HK-2 (cell line): Measurements from ENCODE around the gene TMEM114.
"Not testable (repeated sequence)": the region's sequence is repeated elsewhere in the genome, so short reads cannot be mapped to it uniquely, and the experiment has no call there.

Source experiments
- DNase-seq: peaks from one replicate; pipeline ENCODE4 v3.0.0-alpha.2; 2018; ENCODE audit not compliant: unreplicated experiment

Gene TMEM114

DNA sequence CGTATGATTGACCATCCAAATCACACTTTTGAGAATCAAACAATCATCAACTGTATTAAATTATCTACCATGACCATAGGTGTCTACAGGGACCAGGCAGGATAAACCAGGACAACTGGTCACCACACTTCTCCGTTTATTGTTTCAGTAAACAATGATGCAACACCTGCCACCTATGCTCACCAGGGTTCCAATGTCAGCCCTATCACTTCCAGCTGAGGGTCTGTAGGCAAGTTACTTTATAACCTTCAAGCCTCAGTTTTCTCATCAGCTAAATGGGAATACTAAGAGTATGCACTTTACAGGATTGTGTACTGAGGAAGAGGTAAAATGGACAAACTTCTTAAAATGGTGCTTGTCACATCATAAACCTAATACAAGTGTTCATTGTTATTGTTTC is 14.9 kb downstream of the TMEM114 start:
- DNase-seq = no peak

DNA sequence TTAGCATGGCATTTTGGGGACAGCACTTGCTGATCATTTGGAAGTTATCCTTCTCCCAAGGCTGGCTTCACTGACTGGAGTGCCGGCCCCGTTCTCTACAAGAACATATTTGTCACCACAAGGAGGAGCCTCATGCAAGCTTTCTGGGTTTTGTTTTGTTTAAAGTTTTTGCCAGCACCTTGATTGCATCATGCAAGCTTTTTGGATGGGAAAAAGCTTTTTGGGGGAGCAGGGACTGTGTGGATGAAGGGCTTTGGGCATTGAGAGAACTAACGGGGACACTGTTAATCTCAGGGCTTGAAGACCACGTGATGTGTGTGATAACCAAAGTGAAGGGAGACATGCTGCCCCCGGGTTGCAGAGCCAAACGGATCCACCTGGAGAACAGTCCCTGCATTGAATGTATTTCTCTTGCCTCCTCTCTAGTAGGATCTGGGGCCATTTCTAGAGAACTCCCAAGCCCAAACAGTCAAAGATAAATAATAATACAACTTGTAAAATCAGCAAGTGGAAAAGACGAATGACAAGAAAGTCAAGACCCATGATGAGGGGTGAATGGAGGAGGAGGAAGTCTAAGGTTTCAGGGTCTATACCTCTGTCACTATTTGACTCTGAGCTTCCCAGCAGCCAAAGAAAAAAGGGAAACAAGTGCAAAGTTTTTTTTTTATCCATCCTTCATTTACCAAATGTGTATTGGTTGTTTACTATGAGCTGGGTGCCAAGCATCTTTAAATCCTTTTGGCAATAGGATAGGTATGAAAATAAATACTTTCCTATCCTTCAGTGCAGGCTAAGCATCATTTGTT is 17.2 kb downstream of the TMEM114 start:
- DNase-seq = no peak

DNA sequence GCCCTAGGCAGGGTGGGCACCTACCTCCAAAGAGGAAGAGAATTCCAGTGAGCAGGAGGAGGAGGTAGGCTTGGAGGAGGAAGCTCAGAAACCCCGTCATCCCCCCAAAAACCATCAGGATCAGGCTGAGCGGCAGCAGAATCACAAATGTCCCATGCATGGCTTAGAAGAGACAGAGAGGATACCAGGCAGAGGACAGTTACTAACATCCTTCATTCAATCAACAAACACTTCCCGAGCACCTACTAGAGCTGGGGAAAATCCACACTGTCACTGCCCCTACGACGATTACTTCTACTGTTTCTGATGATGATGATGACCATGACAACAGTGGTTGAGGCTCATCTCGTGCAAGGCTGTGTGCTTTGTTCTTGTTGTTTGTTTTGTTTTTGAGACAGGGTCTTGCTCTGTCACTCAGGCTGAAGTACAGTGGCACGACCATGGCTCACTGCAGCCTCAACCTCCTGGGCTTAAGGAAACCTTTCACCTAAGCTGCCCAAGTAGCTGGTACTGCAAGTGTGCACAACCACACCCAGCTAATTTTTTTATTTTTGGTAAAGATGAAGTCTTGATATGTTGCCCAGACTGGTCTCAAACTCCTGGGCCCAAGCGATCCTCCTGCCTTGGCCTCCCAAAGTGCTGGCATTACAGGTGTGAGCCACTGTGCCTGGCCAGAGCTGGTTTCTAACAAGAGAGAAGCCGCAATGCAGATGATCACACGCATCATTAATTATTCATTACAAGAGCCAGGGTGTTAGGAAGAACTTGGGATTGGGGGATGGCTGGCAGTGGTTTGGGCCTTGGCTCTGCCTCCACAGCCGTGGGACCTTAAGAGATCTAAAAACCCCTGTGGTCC is 18.0 kb downstream of the TMEM114 start:
- no peak for DNase-seq

DNA sequence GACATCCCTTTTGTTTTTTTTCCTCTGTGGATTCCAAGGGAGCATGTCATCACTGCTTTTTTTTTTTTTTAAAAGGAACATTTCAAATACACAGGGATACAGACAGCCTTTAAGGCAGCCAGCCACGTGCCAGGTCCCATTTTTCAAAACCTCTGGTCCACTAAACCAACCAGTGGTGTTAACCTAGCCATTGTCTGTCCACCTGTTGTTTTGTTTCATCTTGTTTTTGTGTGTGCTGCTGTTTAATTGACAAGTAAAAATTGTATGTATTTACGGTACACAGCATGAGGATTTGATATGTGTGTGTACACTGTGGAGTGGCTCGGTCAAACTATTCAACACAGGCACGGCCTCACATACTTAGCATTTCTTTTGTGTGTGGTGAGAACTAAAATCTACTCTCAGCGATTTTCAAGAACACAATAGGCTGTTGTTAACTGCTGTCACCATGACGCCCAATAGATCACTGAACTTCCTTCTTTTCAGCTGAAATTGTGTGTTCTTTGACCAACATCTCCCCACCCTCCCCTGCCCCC is 19.2 kb downstream of the TMEM114 start:
- DNase-seq = no peak

DNA sequence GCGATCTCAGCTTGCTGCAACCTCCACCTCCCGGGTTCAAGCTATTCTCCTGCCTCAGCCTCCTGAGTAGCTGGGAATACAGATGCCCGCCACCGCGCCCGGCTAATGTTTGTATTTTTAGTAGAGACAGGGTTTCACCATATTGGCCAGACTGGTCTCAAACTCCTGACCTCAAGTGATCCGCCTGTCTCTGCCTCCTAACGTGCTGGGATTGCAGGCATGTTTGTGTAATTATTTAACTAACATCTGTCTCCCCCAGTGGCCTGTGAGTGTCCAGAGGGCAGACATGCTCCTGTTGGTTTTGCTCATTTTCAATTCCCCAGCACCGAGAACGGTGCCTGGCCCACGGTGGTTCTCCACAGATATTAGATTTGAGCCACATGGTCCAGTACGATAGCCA is 19.9 kb downstream of the TMEM114 start:
- not testable (repeated sequence) for DNase-seq

DNA sequence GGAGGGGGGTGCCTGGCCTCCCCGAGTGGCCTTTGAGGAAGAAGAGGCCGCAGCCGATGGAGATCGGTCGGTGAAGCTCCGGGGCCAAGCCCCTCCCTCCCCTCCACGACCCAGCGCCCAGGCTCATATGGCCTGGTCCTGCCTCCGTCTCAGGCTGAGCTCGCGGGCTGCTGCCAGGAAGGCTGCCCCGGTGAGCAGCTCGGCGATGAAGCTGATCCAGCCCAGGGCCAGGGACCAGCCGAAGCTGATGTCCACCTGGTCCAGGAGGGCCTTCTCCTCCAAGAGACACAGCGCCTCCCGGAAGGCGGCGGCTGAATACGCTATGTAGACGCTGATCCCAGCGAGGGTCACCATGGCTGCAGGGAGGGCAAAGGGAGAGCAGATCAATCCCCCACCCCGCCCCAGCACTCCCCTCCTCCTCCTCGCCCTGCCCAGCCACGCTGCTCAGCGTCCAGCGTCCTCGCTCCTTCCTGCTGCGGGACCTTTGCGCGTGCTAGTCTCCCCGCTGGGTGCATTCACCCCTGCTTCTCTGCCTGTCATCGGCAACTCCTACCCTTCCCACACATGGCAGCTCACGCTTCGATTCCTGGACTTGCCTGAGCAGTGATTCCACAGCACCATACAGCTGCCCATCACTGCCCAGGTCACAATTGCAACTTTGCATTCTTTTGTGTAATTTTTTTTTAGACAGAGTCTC is 20.5 kb downstream of the TMEM114 start:
- no peak for DNase-seq

DNA sequence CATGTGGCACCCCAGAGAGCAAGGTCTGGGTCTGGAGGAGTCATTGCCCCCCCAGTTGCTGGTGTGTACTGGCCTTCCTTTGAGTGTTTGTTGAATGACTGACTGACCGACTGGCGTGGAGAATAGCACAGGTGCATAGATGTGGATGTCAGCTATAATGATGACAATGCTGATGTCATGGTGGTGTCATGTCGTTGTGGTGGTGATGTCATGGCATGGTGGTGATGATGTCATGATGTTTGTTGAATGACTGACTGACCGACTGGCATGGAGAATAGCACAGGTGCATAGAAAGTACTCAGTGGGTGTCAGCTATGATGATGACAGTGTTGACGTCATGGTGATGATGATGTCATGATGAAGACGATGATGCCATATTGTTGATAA is 22.1 kb downstream of the TMEM114 start:
- no peak for DNase-seq

DNA sequence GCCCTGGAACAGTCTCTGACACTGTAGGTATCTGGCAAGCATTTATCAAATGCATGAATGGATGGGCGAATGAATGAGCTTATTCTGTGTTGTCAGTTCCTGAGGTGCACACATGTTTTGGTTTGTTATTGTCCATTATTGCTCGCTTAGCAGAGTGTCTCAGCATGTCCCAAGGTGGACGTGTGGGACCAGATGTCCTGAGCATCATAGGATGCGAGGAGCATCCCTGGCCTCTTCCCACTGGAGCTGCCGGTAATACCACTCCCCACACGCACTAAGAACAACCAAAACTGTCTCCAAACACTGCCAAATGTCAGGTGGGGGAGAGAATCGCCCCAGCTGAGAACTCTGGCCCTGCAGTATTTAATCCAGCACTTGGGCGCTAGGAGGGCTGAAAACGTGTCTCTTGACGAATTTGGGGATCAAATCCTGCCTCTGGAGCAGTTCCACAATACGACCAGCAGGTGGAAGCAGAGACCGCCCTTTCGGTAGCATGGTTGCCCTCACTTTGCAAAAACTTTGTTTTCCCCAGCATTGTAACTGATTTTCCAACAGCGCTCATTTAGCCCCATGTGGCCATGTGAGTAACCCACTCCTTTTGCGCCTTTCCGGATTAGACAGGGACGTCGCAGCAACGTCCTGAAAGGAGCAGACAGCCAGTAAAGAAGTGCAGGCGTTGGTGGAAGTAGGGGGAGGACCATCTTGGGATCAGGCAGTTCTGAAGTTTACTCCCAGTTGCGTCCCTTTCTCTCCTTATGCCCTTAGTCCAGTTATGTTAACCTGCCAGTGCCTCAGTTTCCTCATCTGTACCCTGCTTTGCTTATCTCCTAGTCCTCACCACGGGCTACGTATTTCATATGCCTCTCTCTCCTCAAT is 22.7 kb downstream of the TMEM114 start:
- DNase-seq = peak; percentile 68

DNA sequence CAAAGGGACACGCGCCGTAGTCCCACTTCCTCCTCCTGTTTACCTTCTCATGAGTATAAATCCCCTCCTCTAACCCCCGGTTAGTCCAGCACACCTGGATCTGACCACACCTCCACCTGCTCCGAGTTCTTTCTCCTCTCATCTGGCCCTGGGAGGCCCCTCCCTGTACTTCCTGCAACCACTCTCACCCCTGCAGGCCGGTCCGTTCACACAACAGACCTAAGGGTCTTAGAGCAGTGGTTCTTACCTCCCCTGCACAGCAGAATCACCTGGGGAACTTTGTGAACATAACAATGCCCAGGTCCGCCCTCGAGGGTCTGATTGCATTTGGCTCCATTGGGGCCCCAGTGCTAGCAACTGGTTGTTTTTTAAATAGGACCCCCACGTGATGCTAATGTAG is 24.8 kb downstream of the TMEM114 start:
- no peak for DNase-seq

DNA sequence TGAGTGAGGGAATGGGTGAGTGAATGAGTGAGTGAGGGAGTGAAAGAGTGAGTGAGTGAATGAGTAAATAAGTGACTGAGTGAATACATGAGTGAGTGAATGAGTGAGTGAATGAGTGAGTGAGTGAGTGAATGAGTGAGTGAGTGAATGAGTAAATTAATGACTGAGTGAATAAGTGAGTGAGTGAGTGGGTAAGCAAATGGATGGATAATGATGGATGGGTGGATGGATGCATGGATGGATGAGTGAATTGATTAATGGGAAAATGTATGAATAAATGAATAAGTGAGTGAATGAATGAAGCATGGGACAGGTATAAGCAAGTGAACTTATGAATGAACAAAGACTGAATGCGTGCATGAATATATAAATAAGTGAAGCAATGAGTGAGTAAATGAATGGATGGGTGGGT is 25.4 kb downstream of the TMEM114 start:
- DNase-seq = no peak

DNA sequence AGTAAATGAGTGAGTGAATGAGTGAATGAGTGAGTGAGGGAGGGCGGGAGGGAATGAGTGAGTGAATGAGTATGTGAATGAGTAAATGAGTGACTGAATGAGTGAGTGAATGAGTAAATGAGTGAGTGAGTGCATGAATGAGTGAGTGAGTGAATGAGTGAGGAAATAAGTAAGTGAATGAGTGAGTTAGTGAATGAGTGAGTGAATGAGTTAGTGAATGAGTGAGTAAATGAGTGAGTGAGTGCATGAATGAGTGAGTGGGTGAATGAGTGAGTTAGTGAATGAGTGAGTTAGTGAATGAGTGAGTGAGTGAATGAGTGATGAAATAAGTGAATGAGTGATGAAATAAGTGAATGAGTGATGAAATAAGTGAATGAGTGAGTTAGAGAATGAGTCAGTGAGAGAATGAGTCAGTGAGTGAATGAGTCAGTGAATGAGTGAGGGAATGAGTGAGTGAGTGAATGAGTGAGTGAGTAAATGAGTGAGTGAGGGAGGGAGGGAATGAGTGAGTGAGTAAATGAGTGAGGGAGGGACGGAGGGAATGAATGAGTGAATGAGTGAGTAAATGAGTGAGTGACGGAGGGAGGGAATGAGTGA is 26.3 kb downstream of the TMEM114 start:
- DNase-seq = not testable (repeated sequence)

DNA sequence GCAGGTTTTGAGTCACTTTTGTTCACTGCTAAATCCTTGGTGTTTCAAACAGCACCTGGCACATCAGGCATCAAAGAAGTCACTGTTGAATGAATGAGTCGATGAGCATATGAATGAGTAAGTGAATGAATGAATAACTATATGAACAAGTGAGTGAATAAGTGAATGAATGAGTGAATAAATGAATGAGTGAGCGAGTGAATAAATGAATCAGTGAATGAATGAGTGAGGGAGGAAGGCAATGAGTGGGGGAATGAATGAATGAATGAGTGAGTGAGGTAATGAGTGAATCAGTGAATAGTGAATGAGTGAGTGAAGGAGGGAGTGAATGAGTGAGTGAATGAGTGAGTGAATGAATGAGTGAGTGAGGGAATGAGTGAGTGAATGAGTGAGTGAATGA is 28.8 kb downstream of the TMEM114 start:
- no peak for DNase-seq

DNA sequence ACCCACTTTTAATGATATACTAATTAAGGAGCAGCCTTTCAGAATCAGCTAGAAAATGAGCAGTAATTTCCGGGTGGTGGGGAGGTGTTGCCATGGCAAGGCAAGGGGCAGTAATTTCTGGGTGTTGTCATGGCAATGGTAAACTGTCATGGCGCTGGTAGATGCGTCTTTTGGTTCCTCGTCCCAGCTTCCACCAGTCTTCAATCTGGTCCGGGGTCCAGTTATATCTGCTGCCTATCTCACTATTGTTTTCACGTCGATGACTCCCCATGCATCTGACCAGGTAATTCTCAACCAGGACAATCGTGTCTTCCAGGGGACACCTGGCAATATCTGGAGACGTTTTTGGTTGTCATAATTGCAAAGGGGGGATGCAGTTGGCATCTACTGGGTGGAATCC is 34.9 kb downstream of the TMEM114 start:
- no peak for DNase-seq

DNA sequence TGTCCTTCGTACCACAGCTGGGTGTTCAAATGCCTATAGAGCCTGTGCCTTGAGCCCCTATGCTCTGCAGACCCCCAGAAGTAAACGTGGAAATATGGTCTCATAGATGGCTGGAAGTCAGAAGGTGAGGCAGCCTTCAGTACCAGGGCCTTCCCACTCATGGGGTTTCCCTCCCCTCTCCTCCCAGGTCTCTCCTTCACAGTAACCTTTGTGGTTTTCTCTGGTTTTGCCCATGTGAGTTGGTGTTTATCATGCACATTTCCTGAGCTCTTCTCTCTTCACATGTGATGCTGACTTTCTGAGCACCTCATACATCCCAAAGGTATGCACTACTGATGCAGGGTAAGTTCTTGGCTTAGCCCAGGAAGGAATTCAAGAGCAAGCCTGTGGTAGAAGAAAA is 35.4 kb downstream of the TMEM114 start:
- no peak for DNase-seq

DNA sequence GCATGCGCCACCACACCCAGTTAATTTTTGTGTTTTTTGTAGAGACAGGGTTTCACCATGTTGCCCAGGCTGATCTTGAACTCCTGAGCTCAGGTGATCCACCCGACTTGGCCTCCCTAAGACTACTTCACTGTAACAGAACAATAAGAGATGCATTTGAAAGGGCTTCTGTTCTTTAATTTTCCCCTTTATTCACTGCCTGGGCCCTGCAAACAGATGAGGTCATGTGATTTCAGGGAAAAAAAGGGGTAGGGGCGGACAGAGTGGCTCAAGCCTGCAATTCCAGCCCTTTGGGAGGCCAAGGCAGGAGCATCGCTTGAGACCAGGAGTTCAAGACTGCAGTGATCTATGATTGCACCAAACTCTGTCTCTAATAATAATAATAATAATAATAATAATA is 36.3 kb downstream of the TMEM114 start:
- DNase-seq = no peak

DNA sequence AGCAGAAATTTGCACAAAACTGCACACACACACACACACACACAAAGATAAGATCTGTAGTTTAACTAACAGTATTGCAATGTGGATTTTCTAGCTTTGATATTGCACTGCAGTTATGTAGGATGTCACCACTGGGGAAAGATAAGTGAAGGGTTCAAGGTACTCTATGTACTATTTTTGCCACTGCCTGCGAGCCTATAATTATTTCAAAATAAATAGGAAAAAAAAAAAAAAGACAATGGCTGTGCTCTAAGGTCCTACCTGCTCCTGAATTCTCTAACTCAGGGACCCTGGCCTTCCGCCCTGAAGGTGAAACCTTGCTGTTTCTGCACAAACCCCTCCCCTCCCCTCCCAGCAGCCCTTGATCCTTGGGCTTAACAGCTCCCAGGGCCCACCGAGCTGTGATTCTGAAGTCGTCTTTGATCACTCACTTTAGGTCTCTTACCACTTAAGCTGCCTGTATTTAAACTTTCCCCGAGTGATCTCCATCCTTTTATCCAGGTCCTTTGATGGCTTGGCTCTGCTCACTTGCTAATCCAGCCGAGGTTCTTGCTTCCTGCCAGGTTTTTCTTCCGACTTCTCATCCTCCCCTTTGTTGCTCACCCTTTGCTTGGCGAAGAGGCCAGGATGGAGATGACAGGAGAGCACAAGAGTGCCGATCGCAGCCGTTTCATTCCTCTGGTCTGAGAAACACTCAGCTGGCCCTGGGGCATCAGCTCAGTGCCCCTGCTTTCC is 37.7 kb downstream of the TMEM114 start:
- DNase-seq = no peak

DNA sequence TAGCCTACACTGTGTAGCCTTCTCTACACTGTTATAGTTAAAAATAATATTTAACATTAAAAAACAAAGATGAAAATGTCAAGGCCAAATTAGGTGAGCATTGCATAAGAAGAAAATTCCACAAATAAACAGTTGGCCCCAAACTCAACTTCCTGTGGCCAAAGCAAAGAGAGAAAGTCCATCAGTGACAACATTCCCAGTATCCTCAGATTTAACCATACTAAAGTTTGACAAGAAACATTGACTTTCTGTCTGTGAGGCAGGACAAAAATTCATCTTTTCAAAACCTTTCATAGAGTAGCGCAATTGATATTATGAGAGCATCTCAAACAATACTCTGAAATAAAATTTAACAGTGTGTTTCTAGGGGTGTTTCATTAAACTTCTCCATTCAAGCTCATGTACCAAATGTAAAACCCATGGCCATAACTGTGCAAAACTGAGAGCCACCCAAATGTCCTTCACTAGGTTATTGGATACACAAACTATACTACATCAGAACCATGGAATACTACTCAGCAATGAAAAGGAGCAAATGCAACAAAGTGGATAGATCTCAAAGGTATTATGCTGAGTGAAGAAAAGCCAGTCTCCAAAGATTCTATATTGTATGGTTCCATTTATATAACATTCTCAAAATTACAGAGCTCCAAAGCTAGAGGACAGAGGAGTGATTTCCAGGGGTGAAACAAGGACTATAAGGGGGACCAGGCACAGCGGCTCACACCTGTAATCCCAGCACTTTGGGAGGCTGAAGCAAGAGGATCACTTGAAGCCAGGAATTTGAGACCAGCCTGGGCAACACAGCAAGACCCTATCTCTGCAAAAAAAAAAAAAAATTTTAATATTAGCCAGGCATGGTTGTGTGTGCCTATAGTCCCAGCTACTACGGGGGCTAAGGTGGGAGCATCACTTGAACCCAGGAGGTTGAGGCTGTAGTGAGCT is 38.7 kb downstream of the TMEM114 start:
- no peak for DNase-seq

DNA sequence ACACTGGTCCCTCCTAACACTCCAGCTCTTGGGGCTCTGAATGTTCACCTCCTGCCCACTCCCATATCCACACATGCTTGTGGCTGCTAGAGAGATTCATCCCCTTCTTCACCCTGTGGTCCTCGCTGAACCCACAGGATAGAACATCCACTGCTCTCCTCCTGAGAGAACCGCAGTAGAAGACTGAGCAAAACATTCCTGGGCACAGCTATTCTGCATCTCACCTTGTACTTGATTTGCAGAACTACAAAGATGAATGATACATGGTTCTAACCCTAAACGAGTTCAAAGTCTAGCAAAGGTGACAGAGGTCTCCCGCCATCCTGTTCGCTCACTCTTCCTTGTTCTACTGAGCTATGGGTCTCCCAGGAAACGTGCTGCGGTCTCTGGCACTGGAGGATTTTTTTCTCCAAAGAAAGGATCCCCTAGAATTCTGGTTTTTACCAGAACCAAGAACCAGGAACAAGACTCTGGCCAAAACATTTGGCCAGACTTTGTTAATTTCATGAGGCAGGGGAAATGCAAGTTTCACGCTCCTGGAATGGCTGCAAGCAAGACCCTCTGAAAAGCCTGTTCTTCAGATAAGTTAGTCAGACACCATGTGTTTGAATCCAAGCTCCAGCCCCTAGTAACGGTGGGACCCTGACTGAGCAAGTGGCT is 39.5 kb downstream of the TMEM114 start:
- DNase-seq = no peak
